BLaER1 treated with 17β-estradiol and CSF1 and Interleukin-3, amounts not matched to agents 10 nM and 100 nM (cell line): ENCODE results near the gene VAMP3.

Experiments
- H3K27ac ChIP-seq, 11 experiments: shearing (Covaris generic); formaldehyde crosslinking; 2 replicates each; pipeline ENCODE4 v1.8.1; 2022
- H3K27me3 ChIP-seq, 11 experiments: shearing (Covaris generic); formaldehyde crosslinking; 2 replicates each; pipeline ENCODE4 v1.8.1; 2022
- H3K36me3 ChIP-seq, 11 experiments: shearing (Covaris generic); formaldehyde crosslinking; 2 replicates each; pipeline ENCODE4 v1.8.1; 2022
- H3K4me1 ChIP-seq, 10 experiments: shearing (Covaris generic); formaldehyde crosslinking; 2 replicates each; pipeline ENCODE4 v1.8.1; 2022
- H3K4me2 ChIP-seq, 11 experiments: shearing (Covaris generic); formaldehyde crosslinking; 2 replicates each; pipeline ENCODE4 v1.8.1; 2022
- H3K4me3 ChIP-seq, 10 experiments: shearing (Covaris generic); formaldehyde crosslinking; 2 replicates each; pipeline ENCODE4 v1.8.1; 2022
- H3K9ac ChIP-seq, 11 experiments: shearing (Covaris generic); formaldehyde crosslinking; 2 replicates each; pipeline ENCODE4 v1.8.1; 2022
- H3K9me3 ChIP-seq, 11 experiments: shearing (Covaris generic); formaldehyde crosslinking; replicated peaks in 1 of 11; 2 replicates each; pipeline ENCODE4 v1.8.1; 2022
- H4K20me1 ChIP-seq, 11 experiments: shearing (Covaris generic); formaldehyde crosslinking; 2 replicates each; pipeline ENCODE4 v1.8.1; 2022
- Cebpa-rat ChIP-seq, 11 experiments: shearing (Covaris generic); IDR thresholded peaks; 2 replicates each; pipeline ENCODE4 v1.8.1; 2022

Gene VAMP3

GRCh38 chr1:7770997-7771822 lies at the start of gene VAMP3:
Gene VAMP3 (plus strand): TSS chr1:7771296. CDS start chr1:7771384, 88 bp downstream.
- Histone ChIP-seq H3K27ac (peak within 1 kb of the TSS; percentile 86 to 96 (median 91)), H3K4me3 (peak within 1 kb of the TSS; percentile 73 to 100 (median 94)), H3K27me3 (no peaks in the 10 kb centered on the region), H3K9me3 (no peaks in the 10 kb centered on the region), H4K20me1 (peaks cover 10 to 49% (median 30%) of the 10 kb centered on the region in 11 experiments; a peak in 18 of 22 replicates), H3K4me2 (peak within 1 kb of the TSS; percentile 86 to 96 (median 94)), H3K9ac (peak within 1 kb of the TSS; percentile 89 to 97 (median 94)), H3K36me3 (peaks cover 27 to 39% (median 37%) of the 10 kb centered on the region in 11 experiments), H3K4me1 (peaks cover 16 to 43% (median 25%) of the 10 kb centered on the region in 10 experiments)
- no peak for TF ChIP-seq Cebpa-rat (IDR thresholded peaks at IDR 0.05)

GRCh38 chr1:7721940-7722669 lies 49.0 kb upstream of the VAMP3 start:
- peaks cover 18 to 53% (median 42%) of the 10 kb centered on the region in 10 experiments for H3K4me1 ChIP-seq
- H3K27ac ChIP-seq: peak overlapping the region in 1 of 11 experiments; percentile 22; a peak in 2 of 22 replicates
- no peaks in the 10 kb centered on the region for H3K9me3 ChIP-seq
- no peak overlapping the region for H3K9ac ChIP-seq
- no peaks in the 10 kb centered on the region for H4K20me1 ChIP-seq
- H3K36me3 ChIP-seq: no peaks in the 10 kb centered on the region
- TF ChIP-seq Cebpa-rat (IDR thresholded peaks at IDR 0.05): no peak
- peak overlapping the region in 4 of 11 experiments; percentile 31 to 54 (median 45); a peak in 4 of 22 replicates for H3K4me2 ChIP-seq
- H3K27me3 ChIP-seq: no peaks in the 10 kb centered on the region
- no peak overlapping the region for H3K4me3 ChIP-seq

- peak overlapping the region in 9 of 11 experiments; percentile 14 to 58 (median 40); a peak in 18 of 22 replicates for H3K4me2 ChIP-seq
- no peaks in the 10 kb centered on the region for H3K36me3 ChIP-seq
- no peaks in the 10 kb centered on the region for H3K9me3 ChIP-seq
- H3K27ac ChIP-seq: no peak overlapping the region
- TF ChIP-seq Cebpa-rat (IDR thresholded peaks at IDR 0.05): no peak
- no peak overlapping the region for H3K4me3 ChIP-seq
- H3K4me1 ChIP-seq: peaks cover 24 to 53% (median 43%) of the 10 kb centered on the region in 10 experiments
- H4K20me1 ChIP-seq: no peaks in the 10 kb centered on the region
- no peaks in the 10 kb centered on the region for H3K27me3 ChIP-seq
- H3K9ac ChIP-seq: no peak overlapping the region
These were observed 48.5 kb upstream of the VAMP3 start for GRCh38 chr1:7722670-7723012.

- peaks cover 52 to 76% (median 68%) of the 10 kb centered on the region in 10 experiments for H3K4me1 ChIP-seq
- H3K27ac ChIP-seq: peak overlapping the region in 9 of 11 experiments; percentile 4 to 79 (median 61); a peak in 18 of 22 replicates
- peak overlapping the region; percentile 69 to 87 (median 80) for H3K4me2 ChIP-seq
- no peaks in the 10 kb centered on the region for H3K27me3 ChIP-seq
- H3K36me3 ChIP-seq: 0 out of 22 replicates have a peak, but pooled peaks cover 0 to 6% (median 0%) of the 10 kb centered on the region in 11 experiments
- peak overlapping the region in 2 of 10 experiments; percentile 3 to 9; a peak in 1 of 20 replicates for H3K4me3 ChIP-seq
- peaks cover 0 to 8% (median 0%) of the 10 kb centered on the region in 11 experiments; a peak in 6 of 22 replicates for H3K9me3 ChIP-seq
- no peaks in the 10 kb centered on the region for H4K20me1 ChIP-seq
- peak overlapping the region in 8 of 11 experiments; percentile 10 to 62 (median 42); a peak in 11 of 22 replicates for H3K9ac ChIP-seq
- TF ChIP-seq Cebpa-rat (IDR thresholded peaks at IDR 0.05): no peak
These were observed 44.5 kb upstream of the VAMP3 start for GRCh38 chr1:7726623-7727022.

GRCh38 chr1:7727809-7728471 lies 43.2 kb upstream of the VAMP3 start:
- 0 out of 22 replicates have a peak, but pooled peaks cover 0 to 6% (median 0%) of the 10 kb centered on the region in 11 experiments for H3K36me3 ChIP-seq
- H3K9ac ChIP-seq: peak overlapping the region in 2 of 11 experiments; percentile 60 to 61; a peak in 3 of 22 replicates
- H3K27ac ChIP-seq: peak overlapping the region in 8 of 11 experiments; percentile 13 to 80 (median 68); a peak in 14 of 22 replicates
- peaks cover 0 to 8% (median 0%) of the 10 kb centered on the region in 11 experiments; a peak in 6 of 22 replicates for H3K9me3 ChIP-seq
- no peak for TF ChIP-seq Cebpa-rat (IDR thresholded peaks at IDR 0.05)
- H3K4me1 ChIP-seq: peaks cover 54 to 74% (median 68%) of the 10 kb centered on the region in 10 experiments
- no peaks in the 10 kb centered on the region for H4K20me1 ChIP-seq
- no peaks in the 10 kb centered on the region for H3K27me3 ChIP-seq
- H3K4me3 ChIP-seq: no peak overlapping the region
- H3K4me2 ChIP-seq: peak overlapping the region; percentile 69 to 87 (median 80)

- Histone ChIP-seq H3K36me3 (0 out of 22 replicates have a peak, but pooled peaks cover 0 to 6% (median 0%) of the 10 kb centered on the region in 11 experiments), H3K27me3 (no peaks in the 10 kb centered on the region), H3K4me2 (peak overlapping the region; percentile 69 to 87 (median 80); a peak in 20 of 22 replicates), H3K4me3 (no peak overlapping the region), H3K27ac (peak overlapping the region in 7 of 11 experiments; percentile 44 to 80 (median 69); a peak in 12 of 22 replicates), H3K9ac (peak overlapping the region in 1 of 11 experiments; percentile 30; a peak in 1 of 22 replicates), H3K4me1 (peaks cover 68 to 86% (median 82%) of the 10 kb centered on the region in 10 experiments), H3K9me3 (peaks cover 0 to 8% (median 0%) of the 10 kb centered on the region in 11 experiments; a peak in 6 of 22 replicates), H4K20me1 (no peaks in the 10 kb centered on the region)
- no peak for TF ChIP-seq Cebpa-rat (IDR thresholded peaks at IDR 0.05)
These were observed 41.3 kb upstream of the VAMP3 start for GRCh38 chr1:7729761-7730160.

GRCh38 chr1:7732331-7732730 lies 38.8 kb upstream of the VAMP3 start:
- Histone ChIP-seq H3K4me3 (no peak overlapping the region), H3K9ac (no peak overlapping the region), H3K27me3 (no peaks in the 10 kb centered on the region), H3K36me3 (peaks cover 3 to 22% (median 17%) of the 10 kb centered on the region in 11 experiments; a peak in 19 of 22 replicates), H3K4me1 (peaks cover 47 to 71% (median 67%) of the 10 kb centered on the region in 10 experiments), H4K20me1 (no peaks in the 10 kb centered on the region), H3K4me2 (peak overlapping the region in 8 of 11 experiments; percentile 26 to 85 (median 67); a peak in 13 of 22 replicates), H3K27ac (peak overlapping the region in 2 of 11 experiments; percentile 23 to 25; a peak in 3 of 22 replicates), H3K9me3 (peaks cover 0 to 24% (median 10%) of the 10 kb centered on the region in 11 experiments; a peak in 12 of 22 replicates)
- TF ChIP-seq Cebpa-rat (IDR thresholded peaks at IDR 0.05): no peak

- peak overlapping the region in 5 of 11 experiments; percentile 5 to 50 (median 33); a peak in 3 of 22 replicates for H3K27ac ChIP-seq
- H3K36me3 ChIP-seq: peaks cover 6 to 32% (median 26%) of the 10 kb centered on the region in 11 experiments; a peak in 20 of 22 replicates
- H4K20me1 ChIP-seq: no peaks in the 10 kb centered on the region
- no peak for TF ChIP-seq Cebpa-rat (IDR thresholded peaks at IDR 0.05)
- H3K9me3 ChIP-seq: peaks cover 0 to 33% (median 14%) of the 10 kb centered on the region in 11 experiments; a peak in 18 of 22 replicates
- H3K4me3 ChIP-seq: no peak overlapping the region
- H3K4me1 ChIP-seq: peaks cover 38 to 61% (median 58%) of the 10 kb centered on the region in 10 experiments
- H3K9ac ChIP-seq: no peak overlapping the region
- peak overlapping the region; percentile 49 to 85 (median 68); a peak in 21 of 22 replicates for H3K4me2 ChIP-seq
- no peaks in the 10 kb centered on the region for H3K27me3 ChIP-seq
These were observed 37.8 kb upstream of the VAMP3 start for GRCh38 chr1:7733276-7733675.
